Panc1 (cell line): ENCODE results near the gene DHCR24. TPM values are rescaled to one million over a fixed set of nuclear protein-coding genes. Genes with fewer than 3 reads are reported as not detected.

Experiments
- ATAC-seq: fragments of 200-7000 bp; cut with Tn5 transposase; 2 replicates; pipeline ENCODE4 v1.9.1; 2020; ENCODE audit warnings: mild to moderate bottlenecking, moderate library complexity
- BruUV-seq: library from RNA; stranded (reverse); fragments of 400-500 nt; replicated peaks from 2 replicates; lab custom pipeline; 2021; lab: Mats Ljungman, UMichigan
- CTCF ChIA-PET: fragments of 300-600 bp; sonication (Branson Sonifier 250); formaldehyde crosslinking; loops from one replicate; lab custom pipeline; 2022; ENCODE audit warnings: antibody characterized with exemption; lab: Charles Lee
- POLR2A ChIA-PET: fragments of 300-600 bp; sonication (Branson Sonifier 250); formaldehyde crosslinking; loops from one replicate; lab custom pipeline; 2022; ENCODE audit warnings: antibody characterized with exemption; lab: Charles Lee
- DNase-seq: peaks from one replicate; pipeline ENCODE4 v3.0.0-alpha.2; 2010; ENCODE audit warnings: low read depth, low spot score
- H3K27ac ChIP-seq: 2 replicates; pipeline ENCODE4 v1.5.1; 2011; ENCODE audit warnings: mild to moderate bottlenecking, low read length, inconsistent platforms
- H3K27me3 ChIP-seq: fragments of 200-500 bp; sonication (Bioruptor generic); 2 replicates; pipeline ENCODE4 v1.6.0; 2014; ENCODE audit warnings: low read length, inconsistent platforms; ENCODE audit not compliant: control insufficient read depth, insufficient read depth
- H3K36me3 ChIP-seq: fragments of 200-500 bp; sonication (Bioruptor generic); 2 replicates; pipeline ENCODE4 v1.5.1; 2014; ENCODE audit warnings: inconsistent platforms, mild to moderate bottlenecking, low read length, moderate library complexity; ENCODE audit not compliant: control insufficient read depth, insufficient read depth
- H3K4me1 ChIP-seq: 2 replicates; pipeline ENCODE4 v1.5.1; 2011; ENCODE audit warnings: inconsistent platforms, mild to moderate bottlenecking, low read length, moderate library complexity; ENCODE audit not compliant: control insufficient read depth, insufficient read depth
- H3K4me3 ChIP-seq, 2 experiments: 2 replicates each; pipeline ENCODE4 v1.5.1; 2011 to 2012; ENCODE audit warnings: low read depth in 2 of 2, low read length in 2 of 2, mild to moderate bottlenecking in 2 of 2, inconsistent platforms in 1 of 2, moderate library complexity in 1 of 2
- H3K9me3 ChIP-seq: fragments of 200-500 bp; sonication (Bioruptor generic); 2 replicates; pipeline ENCODE4 v1.5.1; 2014; ENCODE audit warnings: low read depth, mild to moderate bottlenecking, inconsistent platforms, low read length, moderate library complexity; ENCODE audit not compliant: control insufficient read depth, insufficient read depth
- POLR2AphosphoS5 ChIP-seq: IDR thresholded peaks from 2 replicates; pipeline ENCODE4 v1.6.1; 2012; ENCODE audit warnings: mild to moderate bottlenecking, low read depth, low read length, moderate library complexity
- SIN3A ChIP-seq: IDR thresholded peaks from 2 replicates; pipeline ENCODE4 v1.6.1; 2012; ENCODE audit warnings: low read depth, mild to moderate bottlenecking, low read length, moderate library complexity, borderline replicate concordance; ENCODE audit not compliant: insufficient read depth
- TCF7L2 ChIP-seq: IDR thresholded peaks from 2 replicates; pipeline ENCODE4 v1.6.1; 2011; ENCODE audit warnings: mild to moderate bottlenecking, low read depth, low read length, inconsistent platforms
- in situ Hi-C: cut with HindIII; loops from 2 replicates; pipeline ENCODE4 v1.10.0; 2016; ENCODE audit warnings: low sequenced_read_pairs, low pct_unique_long_range_greater_than_20kb
- intact Hi-C: fragments of 100-400 bp; cut with micrococcal nuclease; formaldehyde crosslinking; loops from one replicate; pipeline ENCODE4 v1.10.0; 2022; ENCODE audit not compliant: unreplicated experiment
- total RNA-seq: library from RNA; stranded (reverse); gene quantifications from one replicate; pipeline ENCODE4 v1.2.1, GENCODE V29; 2021; ENCODE audit not compliant: unreplicated experiment
- TF ChIP-seq, protein P1 (sequence below): fragments of 450-650 bp; IDR thresholded peaks from 2 replicates; pipeline ENCODE4 v1.5.1; 2017; ENCODE audit warnings: mild to moderate bottlenecking
- TF ChIP-seq, protein P2 (sequence below), 2 experiments: IDR thresholded peaks; 2 replicates each; pipeline ENCODE4 v1.6.1; 2011 to 2012; ENCODE audit warnings: low read depth in 2 of 2, control low read depth in 1 of 2, low read length in 1 of 2, mild to moderate bottlenecking in 1 of 2, moderate library complexity in 1 of 2; ENCODE audit not compliant: insufficient read depth in 1 of 2

DHCR24 gene
- total RNA-seq, 1 experiment from 2014 or later = 313 TPM

GRCh38 chr1:54884768-54885167 is 2.2 kb downstream of the DHCR24 start:
- no peaks in the 10 kb centered on the region for H3K27me3 ChIP-seq
- peaks cover 40% of the 10 kb centered on the region for H3K4me1 ChIP-seq
- peak overlapping the region; percentile 86 for H3K27ac ChIP-seq
- H3K9me3 ChIP-seq = no peaks in the 10 kb centered on the region
- POLR2A ChIA-PET = no interaction called here
- intact Hi-C loops (no loop called here), in situ Hi-C loops (no loop called here)
- peak overlapping the region in 1 of 2 experiments; percentile 90; a peak in 2 of 4 replicates for H3K4me3 ChIP-seq
- no peak for ATAC-seq
- TF ChIP-seq, protein P1, sequence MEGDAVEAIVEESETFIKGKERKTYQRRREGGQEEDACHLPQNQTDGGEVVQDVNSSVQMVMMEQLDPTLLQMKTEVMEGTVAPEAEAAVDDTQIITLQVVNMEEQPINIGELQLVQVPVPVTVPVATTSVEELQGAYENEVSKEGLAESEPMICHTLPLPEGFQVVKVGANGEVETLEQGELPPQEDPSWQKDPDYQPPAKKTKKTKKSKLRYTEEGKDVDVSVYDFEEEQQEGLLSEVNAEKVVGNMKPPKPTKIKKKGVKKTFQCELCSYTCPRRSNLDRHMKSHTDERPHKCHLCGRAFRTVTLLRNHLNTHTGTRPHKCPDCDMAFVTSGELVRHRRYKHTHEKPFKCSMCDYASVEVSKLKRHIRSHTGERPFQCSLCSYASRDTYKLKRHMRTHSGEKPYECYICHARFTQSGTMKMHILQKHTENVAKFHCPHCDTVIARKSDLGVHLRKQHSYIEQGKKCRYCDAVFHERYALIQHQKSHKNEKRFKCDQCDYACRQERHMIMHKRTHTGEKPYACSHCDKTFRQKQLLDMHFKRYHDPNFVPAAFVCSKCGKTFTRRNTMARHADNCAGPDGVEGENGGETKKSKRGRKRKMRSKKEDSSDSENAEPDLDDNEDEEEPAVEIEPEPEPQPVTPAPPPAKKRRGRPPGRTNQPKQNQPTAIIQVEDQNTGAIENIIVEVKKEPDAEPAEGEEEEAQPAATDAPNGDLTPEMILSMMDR = no peak
- TF ChIP-seq TCF7L2 (no peak), SIN3A (no peak), POLR2AphosphoS5 (no peak)
- TF ChIP-seq, protein P2, sequence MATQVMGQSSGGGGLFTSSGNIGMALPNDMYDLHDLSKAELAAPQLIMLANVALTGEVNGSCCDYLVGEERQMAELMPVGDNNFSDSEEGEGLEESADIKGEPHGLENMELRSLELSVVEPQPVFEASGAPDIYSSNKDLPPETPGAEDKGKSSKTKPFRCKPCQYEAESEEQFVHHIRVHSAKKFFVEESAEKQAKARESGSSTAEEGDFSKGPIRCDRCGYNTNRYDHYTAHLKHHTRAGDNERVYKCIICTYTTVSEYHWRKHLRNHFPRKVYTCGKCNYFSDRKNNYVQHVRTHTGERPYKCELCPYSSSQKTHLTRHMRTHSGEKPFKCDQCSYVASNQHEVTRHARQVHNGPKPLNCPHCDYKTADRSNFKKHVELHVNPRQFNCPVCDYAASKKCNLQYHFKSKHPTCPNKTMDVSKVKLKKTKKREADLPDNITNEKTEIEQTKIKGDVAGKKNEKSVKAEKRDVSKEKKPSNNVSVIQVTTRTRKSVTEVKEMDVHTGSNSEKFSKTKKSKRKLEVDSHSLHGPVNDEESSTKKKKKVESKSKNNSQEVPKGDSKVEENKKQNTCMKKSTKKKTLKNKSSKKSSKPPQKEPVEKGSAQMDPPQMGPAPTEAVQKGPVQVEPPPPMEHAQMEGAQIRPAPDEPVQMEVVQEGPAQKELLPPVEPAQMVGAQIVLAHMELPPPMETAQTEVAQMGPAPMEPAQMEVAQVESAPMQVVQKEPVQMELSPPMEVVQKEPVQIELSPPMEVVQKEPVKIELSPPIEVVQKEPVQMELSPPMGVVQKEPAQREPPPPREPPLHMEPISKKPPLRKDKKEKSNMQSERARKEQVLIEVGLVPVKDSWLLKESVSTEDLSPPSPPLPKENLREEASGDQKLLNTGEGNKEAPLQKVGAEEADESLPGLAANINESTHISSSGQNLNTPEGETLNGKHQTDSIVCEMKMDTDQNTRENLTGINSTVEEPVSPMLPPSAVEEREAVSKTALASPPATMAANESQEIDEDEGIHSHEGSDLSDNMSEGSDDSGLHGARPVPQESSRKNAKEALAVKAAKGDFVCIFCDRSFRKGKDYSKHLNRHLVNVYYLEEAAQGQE (IDR thresholded peaks at IDR 0.05; ENCODE audit: insufficient read depth in 1 of 2, low read depth in 2 of 2, low read length in 1 of 2) = no peak
- no peak for DNase-seq
- peaks cover 7% of the 10 kb centered on the region for H3K36me3 ChIP-seq
- BruUV-seq = no TSS peak
- CTCF ChIA-PET = no interaction called here

GRCh38 chr1:54884135-54884586 is 2.8 kb downstream of the DHCR24 start:
- Histone ChIP-seq H3K9me3 (no peaks in the 10 kb centered on the region), H3K27me3 (no peaks in the 10 kb centered on the region), H3K36me3 (peaks cover 7% of the 10 kb centered on the region), H3K4me3 (no peak overlapping the region), H3K27ac (no peak overlapping the region), H3K4me1 (peaks cover 40% of the 10 kb centered on the region)
- ATAC-seq (no peak), DNase-seq (no peak)
- no TSS peak for BruUV-seq
- TF ChIP-seq TCF7L2 (no peak), SIN3A (no peak), POLR2AphosphoS5 (no peak)
- TF ChIP-seq, protein P1 = no peak
- TF ChIP-seq, protein P2 (IDR thresholded peaks at IDR 0.05; ENCODE audit: insufficient read depth in 1 of 2, low read depth in 2 of 2, low read length in 1 of 2) = no peak
- in situ Hi-C loops = no loop called here
- ChIA-PET POLR2A (no interaction called here), CTCF (no interaction called here)
- intact Hi-C loops = no loop called here
